H1 (cell line): ENCODE results near the gene PDE4B. TPM values are rescaled to one million over a fixed set of nuclear protein-coding genes. Genes with fewer than 3 reads are reported as not detected.

Experiments used
- BACH1 ChIP-seq: IDR thresholded peaks from 2 replicates; pipeline ENCODE4 v1.6.1; 2012; ENCODE audit warnings: low read length, improper control_type of control experiment
- EGR1 ChIP-seq: IDR thresholded peaks from 2 replicates; pipeline ENCODE4 v1.6.1; 2011; ENCODE audit warnings: low read depth, low read length, borderline replicate concordance
- POLR2AphosphoS5 ChIP-seq: IDR thresholded peaks from 2 replicates; pipeline ENCODE4 v1.6.1; 2011; ENCODE audit warnings: low read depth, low read length
- polyA plus RNA-seq, 7 experiments: library from polyadenylated mRNA; depleted of rRNA in 3 of 7; stranded (reverse) in 5 of 7; unstranded in 2 of 7; fragments of >200 nt in 5 of 7; fragments of 200-250 nt in 2 of 7; gene quantifications; 1 replicate in 5 of 7; 2 replicates in 1 of 7; 4 replicates in 1 of 7; pipeline versions ENCODE4 v1.2.1 to v1.2.3, GENCODE V29; 2011 to 2013; ENCODE audit warnings: missing spikeins in 2 of 7, mixed read lengths in 2 of 7
- total RNA-seq: library from RNA; stranded (reverse); fragmentation: NEBNext Ultra II Directional; extraction: Animal tissue kit (Norgen Biotek cat#: 25700); gene quantifications from 2 replicates; pipeline ENCODE4 v1.2.1, GENCODE V29; 2021

The PDE4B gene
- total and polyA plus RNA-seq, 2 of the 8 experiments (the other 6 are each of a cell fraction or from before 2014, with no cell fraction given) = 5.0 to 15.1 TPM

GRCh38 chr1:66220477-66220876 is 427.8 kb downstream of the PDE4B start (continued):
- TF ChIP-seq EGR1 = no peak
- TF ChIP-seq POLR2AphosphoS5 = no peak
- TF ChIP-seq BACH1 = no peak
